ENCODE measurements around the gene SLC36A1.

DNA sequence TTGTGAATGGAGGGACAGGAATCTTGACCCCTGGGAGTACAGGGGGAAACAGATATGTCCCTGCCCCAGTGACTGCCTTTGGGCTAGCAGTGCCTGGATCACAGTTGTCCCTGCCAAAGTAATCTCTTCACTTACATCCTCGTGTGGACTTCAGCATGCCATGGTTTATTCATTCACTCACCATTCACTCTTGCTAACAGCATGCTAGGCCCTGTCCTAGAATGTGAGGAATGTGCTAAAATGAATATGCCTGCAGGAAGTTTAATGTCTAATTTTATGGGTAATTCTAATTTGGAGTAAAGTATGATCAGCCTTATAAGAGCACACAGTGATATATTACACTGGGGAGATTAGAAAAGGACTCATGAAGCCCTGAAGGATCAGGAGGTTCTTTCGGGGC is 80.8 kb downstream of the SLC36A1 start:
- no peak for TF ChIP-seq POLR2A (IDR thresholded peaks at IDR 0.05)
- TF ChIP-seq, protein P1, sequence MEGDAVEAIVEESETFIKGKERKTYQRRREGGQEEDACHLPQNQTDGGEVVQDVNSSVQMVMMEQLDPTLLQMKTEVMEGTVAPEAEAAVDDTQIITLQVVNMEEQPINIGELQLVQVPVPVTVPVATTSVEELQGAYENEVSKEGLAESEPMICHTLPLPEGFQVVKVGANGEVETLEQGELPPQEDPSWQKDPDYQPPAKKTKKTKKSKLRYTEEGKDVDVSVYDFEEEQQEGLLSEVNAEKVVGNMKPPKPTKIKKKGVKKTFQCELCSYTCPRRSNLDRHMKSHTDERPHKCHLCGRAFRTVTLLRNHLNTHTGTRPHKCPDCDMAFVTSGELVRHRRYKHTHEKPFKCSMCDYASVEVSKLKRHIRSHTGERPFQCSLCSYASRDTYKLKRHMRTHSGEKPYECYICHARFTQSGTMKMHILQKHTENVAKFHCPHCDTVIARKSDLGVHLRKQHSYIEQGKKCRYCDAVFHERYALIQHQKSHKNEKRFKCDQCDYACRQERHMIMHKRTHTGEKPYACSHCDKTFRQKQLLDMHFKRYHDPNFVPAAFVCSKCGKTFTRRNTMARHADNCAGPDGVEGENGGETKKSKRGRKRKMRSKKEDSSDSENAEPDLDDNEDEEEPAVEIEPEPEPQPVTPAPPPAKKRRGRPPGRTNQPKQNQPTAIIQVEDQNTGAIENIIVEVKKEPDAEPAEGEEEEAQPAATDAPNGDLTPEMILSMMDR (IDR thresholded peaks at IDR 0.05), result no peak

Data from heart left ventricle (tissue), 13 donors.